A549 (cell line): Measurements from ENCODE around the gene TM4SF18. TPM values are rescaled to one million over a fixed set of nuclear protein-coding genes. Genes with fewer than 3 reads are reported as not detected.
A peak's percentile ranks its signal among the peaks of the same experiment; 100 is the strongest.
"Not testable (repeated sequence)": the region's sequence is repeated elsewhere in the genome, so short reads cannot be mapped to it uniquely, and the experiment has no call there.

Experiments
- ATAC-seq, 2 experiments: fragments of 200-7000 bp in 1 of 2; fragments of >200 bp in 1 of 2; cut with Nextera tagmentation in 1 of 2; cut with Tn5 transposase in 1 of 2; 3 replicates each; pipeline versions ENCODE4 v1.8.0 to v1.9.1; 2018 to 2020; ENCODE audit warnings: mild to moderate bottlenecking in 1 of 2, moderate library complexity in 1 of 2
- CTCF ChIA-PET: fragments of 300-600 bp; sonication (Branson Sonifier 250); formaldehyde crosslinking; extraction: SDS; loops from one replicate; lab custom pipeline; 2021; ENCODE audit warnings: antibody characterized with exemption, inconsistent platforms; lab: Yijun Ruan, JAX
- POLR2A ChIA-PET: fragments of 350-600 bp; formaldehyde crosslinking; extraction: SDS; loops from one replicate; lab custom pipeline; 2021; ENCODE audit warnings: antibody characterized with exemption, inconsistent platforms; lab: Yijun Ruan, JAX
- DNase-seq, 2 experiments: peaks; one replicate each; pipeline versions ENCODE4 v3.0.0 to v3.0.0-alpha.2; 2011 to 2016; ENCODE audit warnings: low read depth in 1 of 2, low spot score in 1 of 2
- FAIRE-seq: peaks from 2 replicates; lab custom pipeline; 2011; peaks lifted over from hg19 to GRCh38; lab: Jason Lieb, UNC
- H3K27ac ChIP-seq, 2 experiments: fragments of >200 bp; sonication (Bioruptor Twin); formaldehyde crosslinking; 3 replicates each; pipeline ENCODE4 v1.5.1; 2016 to 2017
- H3K4me1 ChIP-seq: fragments of >200 bp; sonication (Bioruptor Twin); formaldehyde crosslinking; 3 replicates; pipeline ENCODE4 v1.6.1; 2016
- H3K4me2 ChIP-seq: fragments of >200 bp; sonication (Bioruptor Twin); formaldehyde crosslinking; 3 replicates; pipeline ENCODE4 v1.6.1; 2016
- H3K4me3 ChIP-seq: fragments of >200 bp; sonication (Bioruptor Twin); formaldehyde crosslinking; 3 replicates; pipeline ENCODE4 v1.5.1; 2016
- H3K9me3 ChIP-seq: fragments of >200 bp; sonication (Bioruptor Twin); formaldehyde crosslinking; 3 replicates; pipeline ENCODE4 v1.6.1; 2016
- ATOH8 ChIP-seq: fragments of 250-450 bp; sonication (Bioruptor Pico); IDR thresholded peaks from 2 replicates; pipeline ENCODE4 v1.5.0; 2020; ENCODE audit warnings: low read depth, mild to moderate bottlenecking, moderate library complexity
- CBX2 ChIP-seq: fragments of 200-600 bp; sonication (generic); IDR thresholded peaks from 2 replicates; pipeline ENCODE4 v1.6.1; 2016; ENCODE audit warnings: low read depth, mild to moderate bottlenecking, borderline replicate concordance
- CEBPB ChIP-seq, 2 experiments: fragments of >200 bp in 1 of 2; sonication (Bioruptor Twin) in 1 of 2; formaldehyde crosslinking in 1 of 2; IDR thresholded peaks; 2 replicates each; pipeline ENCODE4 v1.6.1; 2012 to 2016
- CHD2 ChIP-seq: fragments of 150-350 bp; IDR thresholded peaks from 2 replicates; pipeline ENCODE4 v1.6.1; 2014; ENCODE audit warnings: low read length; ENCODE audit not compliant: partially characterized antibody
- E2F6 ChIP-seq: IDR thresholded peaks from 2 replicates; pipeline ENCODE4 v1.6.1; 2012; ENCODE audit warnings: low read depth, borderline replicate concordance
- FOSL2 ChIP-seq, 2 experiments: fragments of 450-650 bp in 1 of 2; fragments of >200 bp in 1 of 2; sonication (Bioruptor Twin) in 1 of 2; formaldehyde crosslinking; IDR thresholded peaks; 2 replicates each; pipeline versions ENCODE4 v1.5.0 to v1.6.1; 2016 to 2020; ENCODE audit warnings: mild to moderate bottlenecking in 1 of 2, moderate library complexity in 1 of 2
- FOXS1 ChIP-seq: fragments of 250-450 bp; sonication (Bioruptor Pico); IDR thresholded peaks from 2 replicates; pipeline ENCODE4 v1.5.0; 2020; ENCODE audit warnings: mild to moderate bottlenecking, moderate library complexity
- HDAC2 ChIP-seq: fragments of 200-600 bp; sonication (generic); IDR thresholded peaks from 2 replicates; pipeline ENCODE4 v1.6.1; 2016
- HMGXB4 ChIP-seq: fragments of 250-450 bp; sonication (Bioruptor Pico); IDR thresholded peaks from 2 replicates; pipeline ENCODE4 v1.5.0; 2021; ENCODE audit warnings: mild to moderate bottlenecking, moderate library complexity, borderline replicate concordance
- HOXB13 ChIP-seq: fragments of 250-450 bp; sonication (Bioruptor Pico); IDR thresholded peaks from 2 replicates; pipeline ENCODE4 v1.5.0; 2020; ENCODE audit warnings: low read depth, mild to moderate bottlenecking, moderate library complexity
- JUN ChIP-seq, 2 experiments: fragments of >200 bp; sonication (Bioruptor Twin); formaldehyde crosslinking; IDR thresholded peaks; 2 replicates in 1 of 2; 3 replicates in 1 of 2; pipeline ENCODE4 v1.6.1; 2016 to 2017
- JUNB ChIP-seq: fragments of >200 bp; sonication (Bioruptor Twin); formaldehyde crosslinking; IDR thresholded peaks from 2 replicates; pipeline ENCODE4 v1.6.1; 2016
- KDM1A ChIP-seq: fragments of 200-600 bp; sonication (generic); IDR thresholded peaks from 2 replicates; pipeline ENCODE4 v1.6.1; 2016; ENCODE audit warnings: low read depth, mild to moderate bottlenecking
- KDM5A ChIP-seq: fragments of 200-600 bp; sonication (generic); IDR thresholded peaks from 2 replicates; pipeline ENCODE4 v1.6.1; 2016; ENCODE audit warnings: antibody characterized with exemption, mild to moderate bottlenecking
- MAFK ChIP-seq: fragments of 450-650 bp; IDR thresholded peaks from 2 replicates; pipeline ENCODE4 v1.6.1; 2014; ENCODE audit not compliant: partially characterized antibody
- NPAS2 ChIP-seq: fragments of 250-450 bp; sonication (Bioruptor Pico); IDR thresholded peaks from 2 replicates; pipeline ENCODE4 v1.8.0; 2022; ENCODE audit warnings: mild to moderate bottlenecking, moderate library complexity, borderline replicate concordance
- POLR2A ChIP-seq: IDR thresholded peaks from 2 replicates; pipeline ENCODE4 v1.6.1; 2012; ENCODE audit warnings: mild to moderate bottlenecking, low read length
- RARB ChIP-seq: fragments of 250-450 bp; sonication (Bioruptor Pico); IDR thresholded peaks from 2 replicates; pipeline ENCODE4 v1.8.0; 2021; ENCODE audit warnings: mild to moderate bottlenecking, moderate library complexity
- SREBF2 ChIP-seq: fragments of 450-650 bp; IDR thresholded peaks from 2 replicates; pipeline ENCODE4 v1.6.1; 2014; ENCODE audit warnings: mild to moderate bottlenecking, moderate library complexity
- TFCP2L1 ChIP-seq: fragments of 250-450 bp; sonication (Bioruptor Pico); IDR thresholded peaks from 2 replicates; pipeline ENCODE4 v1.5.0; 2021; ENCODE audit warnings: mild to moderate bottlenecking
- TP53 ChIP-seq: fragments of 250-450 bp; sonication (Bioruptor Pico); IDR thresholded peaks from 2 replicates; pipeline ENCODE4 v1.5.0; 2021; ENCODE audit warnings: mild to moderate bottlenecking, moderate library complexity
- ZC3H11A ChIP-seq: fragments of 450-650 bp; IDR thresholded peaks from 2 replicates; pipeline ENCODE4 v1.6.1; 2014; ENCODE audit warnings: antibody characterized with exemption, mild to moderate bottlenecking
- ZFP36 ChIP-seq: fragments of 450-650 bp; IDR thresholded peaks from 2 replicates; pipeline ENCODE4 v1.6.1; 2014; ENCODE audit warnings: borderline replicate concordance; ENCODE audit not compliant: partially characterized antibody
- ZNF302 ChIP-seq: fragments of 250-450 bp; sonication (Bioruptor Pico); IDR thresholded peaks from 2 replicates; pipeline ENCODE4 v1.9.0; 2021; ENCODE audit warnings: inconsistent platforms, mild to moderate bottlenecking, moderate library complexity
- ZSCAN20 ChIP-seq: fragments of 250-450 bp; sonication (Bioruptor Pico); IDR thresholded peaks from 2 replicates; pipeline ENCODE4 v1.8.0; 2022; ENCODE audit warnings: mild to moderate bottlenecking, moderate library complexity
- WGBS: methylation state at CpG from one replicate; pipeline ENCODE4 v1.1.6; 2017; ENCODE audit errors: missing lambda C conversion rate; 5-methylcytosine and 5-hydroxymethylcytosine counted together
- polyA plus RNA-seq, 4 experiments: library from polyadenylated mRNA; depleted of rRNA in 3 of 4; stranded (reverse); fragments of >200 nt; fragmentation: RNase III in 1 of 4; extraction: RNeasy Plus Mini Kit Qiagen cat#74134 plus additional on column Dnase treatment in 1 of 4; gene quantifications; 2 replicates in 3 of 4; 3 replicates in 1 of 4; pipeline ENCODE4 v1.2.3, GENCODE V29; 2011 to 2017
- TF ChIP-seq, protein P1 (sequence below): fragments of >200 bp; sonication (Bioruptor Twin); formaldehyde crosslinking; IDR thresholded peaks from 2 replicates; pipeline ENCODE4 v1.6.1; 2016
- TF ChIP-seq, protein P2 (sequence below): fragments of >200 bp; sonication (Bioruptor Twin); formaldehyde crosslinking; IDR thresholded peaks from 3 replicates; pipeline ENCODE4 v1.6.1; 2016

The TM4SF18 gene
- polyA plus RNA-seq, 2 of the 4 experiments (the other 2 are of a cell fraction), result 51.3 to 99.8 TPM

DNA sequence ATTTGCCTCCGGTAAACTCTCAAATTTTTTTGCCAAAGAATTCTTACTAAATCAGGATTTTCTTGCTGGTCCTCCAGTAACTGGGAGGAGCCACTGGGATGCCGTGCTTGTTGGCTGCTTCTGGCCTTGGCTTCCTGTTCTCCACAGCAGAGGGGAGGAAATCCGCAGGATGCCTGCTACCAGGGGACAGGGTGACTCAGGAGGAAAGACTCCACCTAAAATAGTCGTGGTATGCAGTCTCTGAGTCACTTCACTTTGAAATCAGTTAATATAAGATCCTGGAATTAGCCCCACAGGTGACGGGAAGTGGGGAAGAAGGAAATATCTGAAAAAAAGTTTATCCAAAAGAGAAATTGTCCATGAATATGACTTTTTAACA lies 6.5 kb upstream of the TM4SF18 start (continued):
- TF ChIP-seq HMGXB4 (CRISPR knock-in tag) (no peak), JUNB (peak; percentile 98), ZFP36 (no peak), FOSL2 (IDR thresholded peaks at IDR 0.05) (peak; percentile 97), FOSL2 (CRISPR knock-in tag; IDR thresholded peaks at IDR 0.05) (peak; percentile 99), KDM5A (no peak), CHD2 (no peak), HDAC2 (no peak), HOXB13 (CRISPR knock-in tag) (no peak), ZSCAN20 (no peak), ZC3H11A (no peak), MAFK (peak; percentile 29), SREBF2 (no peak), ZNF302 (no peak), FOXS1 (CRISPR knock-in tag) (no peak), JUN (IDR thresholded peaks at IDR 0.05) (peak; percentile 95 to 97), CEBPB (IDR thresholded peaks at IDR 0.05) (peak in 1 of 2 experiments; percentile 72; a peak in 2 of 4 replicates), TFCP2L1 (CRISPR knock-in tag) (no peak), TP53 (CRISPR knock-in tag) (no peak), NPAS2 (no peak), ATOH8 (no peak), POLR2A (no peak), KDM1A (no peak), CBX2 (no peak), E2F6 (no peak), RARB (CRISPR knock-in tag) (no peak)
- TF ChIP-seq, protein P1, sequence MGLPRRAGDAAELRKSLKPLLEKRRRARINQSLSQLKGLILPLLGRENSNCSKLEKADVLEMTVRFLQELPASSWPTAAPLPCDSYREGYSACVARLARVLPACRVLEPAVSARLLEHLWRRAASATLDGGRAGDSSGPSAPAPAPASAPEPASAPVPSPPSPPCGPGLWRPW, result no peak
- TF ChIP-seq, protein P2, sequence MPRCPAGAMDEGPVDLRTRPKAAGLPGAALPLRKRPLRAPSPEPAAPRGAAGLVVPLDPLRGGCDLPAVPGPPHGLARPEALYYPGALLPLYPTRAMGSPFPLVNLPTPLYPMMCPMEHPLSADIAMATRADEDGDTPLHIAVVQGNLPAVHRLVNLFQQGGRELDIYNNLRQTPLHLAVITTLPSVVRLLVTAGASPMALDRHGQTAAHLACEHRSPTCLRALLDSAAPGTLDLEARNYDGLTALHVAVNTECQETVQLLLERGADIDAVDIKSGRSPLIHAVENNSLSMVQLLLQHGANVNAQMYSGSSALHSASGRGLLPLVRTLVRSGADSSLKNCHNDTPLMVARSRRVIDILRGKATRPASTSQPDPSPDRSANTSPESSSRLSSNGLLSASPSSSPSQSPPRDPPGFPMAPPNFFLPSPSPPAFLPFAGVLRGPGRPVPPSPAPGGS, result peak; percentile 60; the same call in 1 of the 3 replicates
- TF ChIP-seq, all 56 proteins: peak for 12

DNA sequence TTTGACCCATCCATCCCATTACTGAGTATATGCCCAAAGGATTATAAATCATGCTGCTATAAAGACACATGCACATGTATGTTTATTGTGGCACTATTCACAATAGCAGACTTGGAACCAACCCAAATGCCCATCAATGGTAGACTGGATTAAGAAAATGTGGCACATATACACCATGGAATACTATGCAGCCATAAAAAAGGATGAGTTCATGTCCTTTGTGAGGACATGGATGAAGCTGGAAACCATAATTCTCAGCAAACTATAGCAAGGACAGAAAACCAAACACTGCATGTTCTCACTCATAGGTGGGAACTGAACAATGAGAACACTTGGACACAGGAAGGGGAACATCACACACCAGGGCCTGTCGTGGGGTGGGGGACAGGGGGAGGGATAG lies 4.0 kb upstream of the TM4SF18 start:
- H3K4me3 ChIP-seq, ATAC-seq, H3K4me2 ChIP-seq, POLR2A ChIA-PET, H3K9me3 ChIP-seq, FAIRE-seq, DNase-seq: not testable (repeated sequence)
- H3K27ac ChIP-seq, result peak overlapping the region in 1 of 2 experiments; percentile 91; a peak in 2 of 6 replicates
- peaks cover 59% of the 10 kb centered on the region for H3K4me1 ChIP-seq
- WGBS, result 80% methylated on average over 1 of the region's 1 CpG
- CTCF ChIA-PET, result interaction anchor here (1.0 to 3.3 kb wide), 2 partner anchors 144 to 217 kb away, joined by 4 to 29 read pairs; no protein-coding TSS in a partner anchor
